T-helper 2 cell (primary cell): Measurements from ENCODE around the gene PPP6R1.

Experiments used
- DNase-seq, 5 experiments: peaks; one replicate each; pipeline versions ENCODE4 v3.0.0 to v3.0.0-alpha.2; 2012 to 2022
- total RNA-seq, 2 donors: gene quantifications; one replicate each; lab custom pipeline; 2026; lab: John Stamatoyannopoulos, UW

The PPP6R1 gene
- total RNA-seq: 183 to 270 reads per million in 2 donors

- peak; percentile 87 to 98 (median 90) for DNase-seq
Measured at GRCh38 chr19:55258828-55259539, at the start of gene PPP6R1. PPP6R1 (minus strand) TSS chr19:55259017; CDS start chr19:55247103, 11,914 bp downstream.

- no peak for DNase-seq
Measured at GRCh38 chr19:55308281-55308680, 49.5 kb upstream of the PPP6R1 start.

- DNase-seq: no peak
Measured at GRCh38 chr19:55306712-55307111, 47.9 kb upstream of the PPP6R1 start.

GRCh38 chr19:55305983-55306562, 47.3 kb upstream of the PPP6R1 start:
- no peak for DNase-seq

- peak in 4 of 5 experiments; percentile 14 to 56 (median 36) for DNase-seq
Measured at GRCh38 chr19:55305491-55305890, 46.7 kb upstream of the PPP6R1 start.

GRCh38 chr19:55304980-55305379, 46.2 kb upstream of the PPP6R1 start:
- DNase-seq: no peak

- DNase-seq: peak in 1 of 5 experiments; percentile 54
Measured at GRCh38 chr19:55304279-55304978, 45.6 kb upstream of the PPP6R1 start.

GRCh38 chr19:55303477-55303876, 44.7 kb upstream of the PPP6R1 start:
- no peak for DNase-seq

GRCh38 chr19:55302318-55302703, 43.5 kb upstream of the PPP6R1 start:
- no peak for DNase-seq

- peak; percentile 85 to 95 (median 90) for DNase-seq
Measured at GRCh38 chr19:55301459-55302317, 42.9 kb upstream of the PPP6R1 start.

- DNase-seq: no peak
Measured at GRCh38 chr19:55300886-55301458, 42.2 kb upstream of the PPP6R1 start.

GRCh38 chr19:55299991-55300390, 41.2 kb upstream of the PPP6R1 start:
- DNase-seq: no peak

- DNase-seq: no peak
Measured at GRCh38 chr19:55297267-55297666, 38.5 kb upstream of the PPP6R1 start.

- no peak for DNase-seq
Measured at GRCh38 chr19:55289117-55289796, 30.4 kb upstream of the PPP6R1 start.

- DNase-seq: no peak
Measured at GRCh38 chr19:55287361-55288079, 28.7 kb upstream of the PPP6R1 start.

- DNase-seq: no peak
Measured at GRCh38 chr19:55285229-55285890, 26.5 kb upstream of the PPP6R1 start.

- DNase-seq: no peak
Measured at GRCh38 chr19:55284405-55285058, 25.7 kb upstream of the PPP6R1 start.

- DNase-seq: peak in 2 of 5 experiments; percentile 28 to 78
Measured at GRCh38 chr19:55283548-55284377, 24.9 kb upstream of the PPP6R1 start, which contains the start of gene BRSK1. BRSK1 (plus strand) TSS chr19:55283997; CDS start chr19:55284443, 446 bp downstream.
